ENCODE data around the gene LCA5. TPM values are rescaled to one million over a fixed set of nuclear protein-coding genes. Genes with fewer than 3 reads are reported as not detected.

LCA5 gene
- total RNA-seq, 1 donor from 2014 or later = 9.9 TPM

DNA sequence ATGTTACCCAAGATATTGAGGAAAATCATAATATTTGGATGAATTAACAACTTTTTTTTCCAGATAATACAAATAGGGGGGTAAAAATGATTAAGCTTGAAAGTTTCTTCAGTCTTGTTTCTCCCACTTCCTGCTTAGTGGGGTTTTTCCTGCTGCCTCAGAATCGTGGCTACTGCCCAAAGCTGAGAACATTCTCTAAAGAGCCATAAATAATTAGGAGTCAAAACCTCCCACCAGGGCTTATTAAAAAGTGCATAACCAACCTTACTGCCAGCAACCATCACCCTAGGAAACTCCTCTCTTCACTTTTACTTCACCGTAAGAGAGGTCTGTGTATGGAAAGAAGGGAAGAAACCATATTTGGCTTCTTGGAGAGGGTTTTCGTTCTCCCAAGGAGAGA lies 9.0 kb upstream of the LCA5 start:
- TF ChIP-seq, protein P1, sequence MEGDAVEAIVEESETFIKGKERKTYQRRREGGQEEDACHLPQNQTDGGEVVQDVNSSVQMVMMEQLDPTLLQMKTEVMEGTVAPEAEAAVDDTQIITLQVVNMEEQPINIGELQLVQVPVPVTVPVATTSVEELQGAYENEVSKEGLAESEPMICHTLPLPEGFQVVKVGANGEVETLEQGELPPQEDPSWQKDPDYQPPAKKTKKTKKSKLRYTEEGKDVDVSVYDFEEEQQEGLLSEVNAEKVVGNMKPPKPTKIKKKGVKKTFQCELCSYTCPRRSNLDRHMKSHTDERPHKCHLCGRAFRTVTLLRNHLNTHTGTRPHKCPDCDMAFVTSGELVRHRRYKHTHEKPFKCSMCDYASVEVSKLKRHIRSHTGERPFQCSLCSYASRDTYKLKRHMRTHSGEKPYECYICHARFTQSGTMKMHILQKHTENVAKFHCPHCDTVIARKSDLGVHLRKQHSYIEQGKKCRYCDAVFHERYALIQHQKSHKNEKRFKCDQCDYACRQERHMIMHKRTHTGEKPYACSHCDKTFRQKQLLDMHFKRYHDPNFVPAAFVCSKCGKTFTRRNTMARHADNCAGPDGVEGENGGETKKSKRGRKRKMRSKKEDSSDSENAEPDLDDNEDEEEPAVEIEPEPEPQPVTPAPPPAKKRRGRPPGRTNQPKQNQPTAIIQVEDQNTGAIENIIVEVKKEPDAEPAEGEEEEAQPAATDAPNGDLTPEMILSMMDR (IDR thresholded peaks at IDR 0.05; ENCODE audit: unreplicated experiment) = no peak
- H3K27me3 Mint-ChIP-seq = no peaks in the 10 kb centered on the region
- no peak for DNase-seq (ENCODE audit: low spot score, unreplicated experiment)
- no peak overlapping the region for H3K4me3 Mint-ChIP-seq (ENCODE audit: low read depth)
- peaks cover 31% of the 10 kb centered on the region for H3K36me3 Mint-ChIP-seq (ENCODE audit: insufficient read depth)
- H3K27ac Mint-ChIP-seq = peak overlapping the region; percentile 26
- H3K4me1 Mint-ChIP-seq (ENCODE audit: low read depth) = peaks cover 18% of the 10 kb centered on the region
- H3K9me3 Mint-ChIP-seq (ENCODE audit: low read depth) = no peaks in the 10 kb centered on the region

DNA sequence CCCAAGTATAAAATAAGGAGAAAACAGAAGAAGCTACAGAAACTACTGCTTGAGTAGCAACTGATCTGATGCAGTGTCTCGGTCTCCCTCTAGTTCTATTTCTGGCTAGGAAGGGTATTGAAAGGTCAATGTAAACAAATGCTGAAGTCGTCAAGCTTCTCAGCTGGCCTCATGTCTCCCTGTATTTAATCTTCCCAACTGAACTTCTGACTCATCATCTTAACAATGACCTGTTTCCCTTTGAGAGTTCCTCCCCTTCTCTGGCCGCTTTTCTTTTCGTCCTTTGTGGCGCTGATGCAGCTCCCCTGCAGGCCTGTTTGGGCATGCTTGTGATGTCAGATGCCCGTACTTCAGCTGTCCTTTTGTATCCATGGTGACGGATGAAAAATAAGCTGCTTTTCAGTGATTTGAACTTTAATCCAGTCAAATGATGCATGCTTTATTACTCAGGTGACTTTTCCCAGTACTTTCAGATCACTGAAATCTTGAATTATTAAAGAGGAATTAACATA lies 7.8 kb upstream of the LCA5 start:
- peak overlapping the region; percentile 54 for H3K4me3 Mint-ChIP-seq (ENCODE audit: low read depth)
- H3K36me3 Mint-ChIP-seq (ENCODE audit: insufficient read depth) = peaks cover 27% of the 10 kb centered on the region
- DNase-seq (ENCODE audit: low spot score, unreplicated experiment) = peak; percentile 24
- no peaks in the 10 kb centered on the region for H3K27me3 Mint-ChIP-seq
- TF ChIP-seq, protein P1 (IDR thresholded peaks at IDR 0.05; ENCODE audit: unreplicated experiment) = peak; percentile 63
- H3K4me1 Mint-ChIP-seq (ENCODE audit: low read depth) = peaks cover 20% of the 10 kb centered on the region
- peak overlapping the region; percentile 69 for H3K27ac Mint-ChIP-seq
- no peaks in the 10 kb centered on the region for H3K9me3 Mint-ChIP-seq (ENCODE audit: low read depth)

DNA sequence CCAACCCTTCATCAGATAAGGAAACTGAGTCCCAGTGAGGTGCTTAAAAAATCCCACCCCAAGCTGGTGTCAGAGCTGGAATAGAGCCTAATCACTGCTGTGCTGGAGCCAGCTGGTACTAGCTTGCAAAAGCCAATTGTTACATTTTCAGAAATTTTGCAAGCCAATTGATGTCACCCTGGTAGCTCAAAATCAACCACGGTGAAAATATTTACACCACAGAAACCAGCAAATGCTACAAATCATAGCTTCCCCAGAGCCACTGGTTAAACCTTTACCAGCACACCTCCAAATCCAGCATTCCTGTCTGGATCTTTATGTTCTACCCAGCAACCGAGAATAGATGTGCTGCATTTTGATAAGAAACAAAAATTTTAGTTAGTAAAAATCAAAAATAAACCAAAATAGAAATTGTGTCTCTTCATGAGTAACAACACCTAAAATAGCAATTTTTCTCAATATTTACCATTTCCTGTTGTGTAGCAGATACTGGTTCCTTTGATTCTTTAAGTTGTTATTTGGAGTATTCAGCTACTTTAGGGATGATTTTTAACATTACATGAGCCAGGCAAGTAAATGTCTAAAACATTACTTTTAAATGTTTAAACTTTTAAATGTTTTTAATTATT lies 7.2 kb upstream of the LCA5 start:
- H3K27ac Mint-ChIP-seq = peak overlapping the region; percentile 51
- peaks cover 29% of the 10 kb centered on the region for H3K36me3 Mint-ChIP-seq (ENCODE audit: insufficient read depth)
- no peaks in the 10 kb centered on the region for H3K27me3 Mint-ChIP-seq
- H3K4me1 Mint-ChIP-seq (ENCODE audit: low read depth) = peaks cover 22% of the 10 kb centered on the region
- TF ChIP-seq, protein P1 (IDR thresholded peaks at IDR 0.05; ENCODE audit: unreplicated experiment) = no peak
- H3K4me3 Mint-ChIP-seq (ENCODE audit: low read depth) = no peak overlapping the region
- DNase-seq (ENCODE audit: low spot score, unreplicated experiment) = no peak
- no peaks in the 10 kb centered on the region for H3K9me3 Mint-ChIP-seq (ENCODE audit: low read depth)

DNA sequence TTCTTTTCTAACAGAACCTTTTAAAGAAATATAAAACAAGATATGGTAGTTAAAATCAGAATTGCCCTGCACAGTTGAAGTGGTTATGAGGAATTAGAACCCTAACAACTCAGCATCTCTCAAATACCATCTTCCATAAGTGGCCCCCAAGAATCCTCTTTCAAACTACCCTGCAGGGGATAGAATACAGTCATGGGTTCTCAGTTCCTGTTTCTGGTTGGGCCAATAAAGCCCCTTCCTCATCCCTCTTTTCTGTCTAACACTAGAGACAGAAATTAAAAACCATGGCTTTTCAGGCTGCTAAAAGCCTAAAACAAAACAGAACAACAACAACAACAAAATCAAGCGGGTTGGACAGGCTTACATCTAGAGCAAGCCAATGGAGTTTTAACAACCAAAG lies 6.7 kb upstream of the LCA5 start:
- peaks cover 22% of the 10 kb centered on the region for H3K4me1 Mint-ChIP-seq (ENCODE audit: low read depth)
- no peak for DNase-seq (ENCODE audit: low spot score, unreplicated experiment)
- H3K27me3 Mint-ChIP-seq = no peaks in the 10 kb centered on the region
- TF ChIP-seq, protein P1 (IDR thresholded peaks at IDR 0.05; ENCODE audit: unreplicated experiment) = no peak
- H3K36me3 Mint-ChIP-seq (ENCODE audit: insufficient read depth) = peaks cover 27% of the 10 kb centered on the region
- peak overlapping the region; percentile 51 for H3K27ac Mint-ChIP-seq
- H3K9me3 Mint-ChIP-seq (ENCODE audit: low read depth) = no peaks in the 10 kb centered on the region
- H3K4me3 Mint-ChIP-seq (ENCODE audit: low read depth) = no peak overlapping the region

DNA sequence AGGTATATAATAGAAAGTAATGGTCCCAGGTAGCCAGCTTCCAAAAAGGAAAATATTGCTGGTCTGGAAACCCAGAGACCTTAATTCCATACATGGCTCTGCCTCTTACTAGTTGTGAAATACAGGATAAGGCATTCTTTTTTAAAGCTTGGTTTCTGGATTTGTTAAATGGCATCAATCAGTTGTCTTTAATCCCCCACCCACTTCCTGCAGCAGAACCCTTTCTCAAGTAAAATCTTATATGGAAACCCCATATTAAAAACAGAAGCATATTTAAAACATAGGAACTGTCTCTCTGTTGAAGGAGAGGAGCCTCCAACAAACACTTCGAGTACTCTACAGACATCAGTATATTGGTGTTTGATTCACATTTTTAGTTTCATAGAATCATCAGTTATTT lies 6.2 kb upstream of the LCA5 start:
- peaks cover 27% of the 10 kb centered on the region for H3K36me3 Mint-ChIP-seq (ENCODE audit: insufficient read depth)
- H3K9me3 Mint-ChIP-seq (ENCODE audit: low read depth) = no peaks in the 10 kb centered on the region
- no peak overlapping the region for H3K4me3 Mint-ChIP-seq (ENCODE audit: low read depth)
- DNase-seq (ENCODE audit: low spot score, unreplicated experiment) = no peak
- H3K4me1 Mint-ChIP-seq (ENCODE audit: low read depth) = peaks cover 22% of the 10 kb centered on the region
- TF ChIP-seq, protein P1 (IDR thresholded peaks at IDR 0.05; ENCODE audit: unreplicated experiment) = no peak
- H3K27ac Mint-ChIP-seq = no peak overlapping the region
- no peaks in the 10 kb centered on the region for H3K27me3 Mint-ChIP-seq
